Germinal center (tissue), 1 donor: Measurements from ENCODE around the gene R3HDML.
"Not testable (repeated sequence)": the region's sequence is repeated elsewhere in the genome, so short reads cannot be mapped to it uniquely, and the experiment has no call there.

Experiments
- DNase-seq: peaks from one replicate; pipeline ENCODE4 v3.0.0; 2012; ENCODE audit warnings: mixed read lengths, low spot score

R3HDML gene, protein sequence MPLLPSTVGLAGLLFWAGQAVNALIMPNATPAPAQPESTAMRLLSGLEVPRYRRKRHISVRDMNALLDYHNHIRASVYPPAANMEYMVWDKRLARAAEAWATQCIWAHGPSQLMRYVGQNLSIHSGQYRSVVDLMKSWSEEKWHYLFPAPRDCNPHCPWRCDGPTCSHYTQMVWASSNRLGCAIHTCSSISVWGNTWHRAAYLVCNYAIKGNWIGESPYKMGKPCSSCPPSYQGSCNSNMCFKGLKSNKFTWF

DNA sequence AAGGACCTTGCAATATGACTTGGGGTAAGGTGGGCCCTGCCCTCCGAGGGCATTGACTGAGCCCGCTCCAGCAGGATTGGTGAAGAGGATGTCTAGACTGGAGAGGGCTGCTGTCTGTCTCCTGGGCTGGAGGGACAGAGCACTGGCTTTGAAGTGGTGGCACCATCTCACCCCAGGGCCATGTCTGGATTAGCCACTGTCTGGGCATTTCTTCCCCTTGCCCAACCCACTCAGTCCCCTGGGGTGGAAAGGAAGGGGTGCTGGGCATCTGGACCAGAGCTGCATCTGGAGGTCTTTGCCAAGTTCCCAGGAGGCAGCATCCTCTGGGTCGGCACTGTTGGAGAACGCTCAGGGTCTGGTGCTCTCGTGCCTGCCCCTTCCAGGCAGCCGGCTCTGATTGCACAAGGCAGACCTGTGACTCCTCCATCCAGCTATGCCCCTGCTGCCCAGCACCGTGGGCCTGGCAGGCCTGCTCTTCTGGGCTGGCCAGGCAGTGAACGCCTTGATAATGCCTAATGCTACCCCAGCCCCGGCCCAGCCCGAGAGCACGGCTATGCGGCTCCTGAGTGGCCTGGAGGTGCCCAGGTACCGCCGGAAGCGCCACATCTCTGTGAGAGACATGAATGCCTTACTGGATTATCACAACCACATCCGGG lies at the start of gene R3HDML:
R3HDML (plus strand) TSS at position 319 of the 656 bp plus-strand sequence; CDS start at position 434, 115 bp downstream.
- DNase-seq: no peak

DNA sequence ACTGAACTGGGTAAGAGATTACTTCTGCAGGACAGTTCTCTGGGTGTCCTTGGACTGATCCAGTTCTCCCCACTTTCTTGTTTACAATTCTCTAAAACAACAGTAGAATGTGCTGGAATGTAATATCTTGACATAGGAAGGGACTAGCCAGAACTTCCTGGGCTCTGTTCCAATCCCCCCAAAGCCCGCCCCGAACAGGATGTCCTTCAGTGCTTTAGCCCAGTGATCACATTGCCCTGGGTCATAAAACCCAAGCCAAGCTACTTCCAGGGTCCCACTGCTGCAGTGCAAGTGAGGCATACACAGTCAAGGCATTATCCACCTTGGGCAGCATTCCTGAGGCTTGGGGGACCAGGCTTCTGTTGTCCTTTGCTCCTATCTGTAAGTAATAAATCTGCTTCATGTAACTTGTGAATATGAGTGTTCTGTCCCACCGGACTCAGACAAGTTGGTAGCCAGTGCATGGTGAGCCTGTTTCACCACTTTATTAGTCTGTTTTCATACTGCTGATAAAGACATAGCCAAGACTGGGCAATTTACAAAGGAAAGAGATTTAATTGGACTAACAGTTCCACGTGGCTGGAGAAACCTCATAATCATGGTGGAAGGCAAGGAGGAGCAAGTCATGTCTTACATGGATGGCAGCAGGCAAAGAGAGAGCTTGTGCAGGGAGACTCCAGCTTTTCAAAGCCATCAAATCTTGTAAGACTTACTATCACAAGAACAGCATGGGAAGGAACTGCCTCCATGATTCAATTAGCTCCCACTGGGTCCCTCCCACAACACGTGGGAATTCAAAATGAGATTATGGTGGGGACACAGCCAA lies 49.4 kb upstream of the R3HDML start:
- DNase-seq: no peak

DNA sequence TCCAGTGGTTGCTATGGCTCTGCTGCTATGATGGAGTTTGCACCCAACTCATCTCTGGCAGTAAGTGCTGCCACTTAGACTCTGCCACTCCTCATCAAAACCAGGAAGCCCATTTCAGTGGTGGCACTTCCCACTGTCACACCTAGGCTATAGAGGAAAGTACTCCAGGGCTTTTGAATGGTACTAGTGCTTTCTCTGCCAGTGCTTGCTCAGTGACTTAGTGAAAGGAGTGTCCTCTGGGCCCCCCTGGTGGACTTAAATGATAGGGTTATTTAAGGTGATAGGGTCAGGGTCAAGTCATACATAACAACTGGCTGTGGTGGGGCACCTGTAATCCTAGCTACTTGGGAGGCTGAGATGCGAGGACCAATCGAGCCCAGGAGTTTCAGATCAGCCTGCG lies 48.6 kb upstream of the R3HDML start:
- no peak for DNase-seq

DNA sequence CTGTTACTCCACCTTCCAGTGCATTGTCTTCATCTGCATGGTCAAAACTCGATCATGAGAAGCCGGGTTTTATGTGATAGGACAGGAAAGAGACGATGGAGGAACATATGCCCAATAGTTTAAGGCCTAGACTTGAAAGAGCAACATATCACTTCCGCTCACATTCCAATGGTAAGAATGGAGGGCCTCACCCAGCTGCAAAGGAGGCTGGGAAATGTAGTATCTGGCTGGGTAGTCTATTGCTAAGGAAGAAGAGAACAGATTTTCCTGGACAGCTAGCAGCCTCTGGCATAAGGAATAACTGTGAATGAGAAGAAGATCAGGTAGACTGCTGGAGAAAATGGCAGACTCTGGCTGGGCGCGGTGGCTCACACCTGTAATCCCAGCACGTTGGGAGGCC lies 45.1 kb upstream of the R3HDML start:
- DNase-seq: no peak

DNA sequence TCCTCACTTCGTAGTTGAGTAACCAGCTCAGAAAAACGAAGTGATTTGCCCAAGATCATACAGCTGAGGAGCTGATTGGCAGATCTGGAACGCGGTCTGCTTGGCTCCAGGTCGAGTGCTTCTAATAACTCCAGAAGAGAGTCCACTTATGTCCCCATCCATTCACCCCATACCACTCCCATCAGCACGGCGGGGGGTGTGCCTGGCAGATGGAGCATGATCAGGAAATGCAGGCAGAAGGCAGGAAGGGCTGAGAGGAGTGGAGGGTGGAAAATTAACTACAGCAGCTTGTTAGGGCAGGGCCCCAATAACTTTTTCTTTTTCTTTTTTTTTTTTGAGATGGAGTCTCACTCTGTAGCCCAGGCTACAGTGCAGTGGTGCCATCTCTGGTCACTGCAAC lies 40.8 kb upstream of the R3HDML start:
- DNase-seq: no peak

DNA sequence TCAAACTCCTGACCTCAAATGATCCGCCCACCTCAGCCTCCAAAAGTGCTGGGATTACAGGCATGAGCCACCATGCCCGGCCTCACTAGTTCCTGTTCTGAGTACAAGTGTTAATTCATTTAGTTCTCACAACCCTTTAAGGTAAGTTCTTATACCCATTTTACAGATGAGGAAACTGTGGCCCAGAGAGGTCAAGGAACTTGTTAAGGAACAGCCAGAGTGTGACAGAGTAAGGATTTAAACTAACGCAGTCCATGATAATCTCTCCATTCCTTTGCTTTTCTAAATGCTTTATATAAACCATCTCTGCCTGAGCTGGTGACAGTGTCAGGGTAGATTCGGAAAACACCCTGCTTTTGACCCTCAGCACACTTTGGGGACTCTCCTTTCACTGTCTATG lies 39.1 kb upstream of the R3HDML start:
- DNase-seq: no peak

DNA sequence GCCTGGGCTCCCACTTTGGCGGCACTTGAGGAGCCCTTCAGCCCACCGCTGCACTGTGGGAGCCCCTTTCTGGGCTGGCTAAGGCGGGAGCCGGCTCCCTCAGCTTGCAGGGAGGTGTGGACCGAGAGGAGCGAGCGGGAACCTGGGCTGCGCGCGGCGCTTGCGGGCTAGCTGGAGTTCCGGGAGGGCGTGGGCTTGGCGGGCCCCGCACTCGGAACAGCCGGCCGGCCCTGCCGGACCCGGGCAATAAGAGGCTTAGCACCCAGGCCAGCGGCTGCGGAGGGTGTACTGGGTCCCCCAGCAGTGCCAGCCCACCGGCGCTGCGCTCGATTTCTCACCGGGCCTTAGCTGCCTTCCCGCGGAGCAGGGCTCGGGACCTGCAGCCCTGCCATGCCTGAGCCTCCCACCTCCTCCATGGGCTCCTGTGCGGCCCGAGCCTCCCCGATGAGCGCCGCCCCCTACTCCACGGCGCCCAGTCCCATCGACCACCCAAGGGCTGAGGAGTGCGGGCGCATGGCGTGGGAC lies 37.8 kb upstream of the R3HDML start:
- DNase-seq: not testable (repeated sequence)

DNA sequence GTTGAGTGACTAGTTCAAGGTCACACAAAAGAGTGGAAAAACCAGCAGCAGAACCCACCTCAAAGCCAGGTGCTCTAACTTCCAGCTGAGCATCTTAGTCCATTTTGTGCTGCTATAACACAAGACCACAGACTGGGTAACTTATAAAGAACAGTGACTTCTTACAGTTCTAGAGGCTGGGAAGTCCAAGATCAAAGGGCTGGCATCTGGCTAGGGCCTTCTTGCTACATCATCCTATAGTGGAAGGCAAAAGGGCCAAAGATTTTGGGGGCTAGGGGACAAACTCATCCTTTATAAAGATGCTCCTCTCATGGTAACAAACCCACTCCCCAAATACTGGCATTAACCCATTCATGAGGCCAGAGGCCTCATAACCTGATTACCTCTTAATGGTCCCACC lies 35.6 kb upstream of the R3HDML start:
- no peak for DNase-seq

DNA sequence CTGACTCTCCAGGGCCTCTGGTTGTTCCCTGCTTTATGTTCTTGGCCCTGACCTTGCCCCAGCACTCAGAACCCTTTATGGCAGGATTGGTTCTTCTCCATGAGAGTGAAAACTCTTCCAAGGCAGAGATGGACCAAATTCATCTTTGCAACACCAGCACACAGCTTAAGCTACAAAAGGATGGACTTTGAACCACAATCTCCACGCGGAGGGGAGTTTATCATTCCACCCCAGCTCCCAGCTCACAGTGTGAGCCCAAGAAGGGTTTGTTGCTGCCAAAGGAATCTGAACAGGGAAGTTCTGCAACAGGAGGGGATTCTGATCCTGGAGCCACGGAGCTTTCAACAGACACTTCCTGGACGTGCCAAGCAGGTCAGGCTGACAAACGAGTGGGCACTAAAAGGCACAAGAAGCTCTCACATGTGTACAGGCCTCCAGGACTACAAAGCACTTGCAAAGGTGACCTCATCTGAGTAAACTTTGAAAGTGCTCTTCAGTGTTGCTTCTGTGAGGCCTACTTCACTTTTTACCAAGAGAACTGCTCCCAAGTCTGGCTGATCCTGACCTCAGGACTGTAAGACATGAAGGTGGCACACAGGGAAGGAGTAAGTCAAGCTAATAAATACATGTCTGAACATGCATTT lies 34.7 kb upstream of the R3HDML start:
- no peak for DNase-seq

DNA sequence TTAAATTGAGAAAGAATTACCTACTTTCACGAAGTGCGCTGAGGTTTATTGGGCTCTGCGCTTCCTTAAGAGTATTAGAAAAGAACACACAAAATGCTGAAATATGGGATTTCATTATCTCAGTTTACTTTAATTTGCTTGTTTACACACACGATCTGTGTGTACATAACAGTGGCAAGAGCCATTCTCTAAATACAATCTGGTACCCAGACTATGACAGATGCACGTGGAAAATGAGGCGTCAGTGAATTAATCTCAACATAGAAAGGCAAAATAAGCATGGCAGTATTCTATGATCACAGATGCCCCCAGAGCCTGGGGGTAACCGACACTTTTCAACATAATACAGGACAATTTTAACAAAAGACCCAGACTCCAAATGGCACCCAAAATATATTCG lies 34.1 kb upstream of the R3HDML start:
- DNase-seq: no peak

DNA sequence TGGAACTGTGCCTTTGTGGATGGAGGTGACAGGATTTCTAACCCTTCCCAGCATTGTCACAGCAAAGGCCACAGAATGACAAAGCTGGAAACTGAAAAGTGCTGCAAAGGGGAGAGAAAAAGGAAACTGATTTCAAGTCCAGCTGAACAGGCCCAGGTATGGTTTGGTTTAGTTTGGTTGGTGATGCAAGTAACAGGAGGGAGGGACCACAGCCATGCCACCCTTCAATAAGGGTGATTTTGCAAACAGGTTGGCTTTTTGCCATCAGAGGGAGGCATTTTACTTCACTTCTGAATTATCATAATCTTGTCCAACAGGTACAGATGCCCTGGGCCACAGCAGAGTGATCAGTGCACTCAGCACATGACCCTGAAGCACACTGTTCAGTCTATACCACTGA lies 32.5 kb upstream of the R3HDML start:
- DNase-seq: no peak

DNA sequence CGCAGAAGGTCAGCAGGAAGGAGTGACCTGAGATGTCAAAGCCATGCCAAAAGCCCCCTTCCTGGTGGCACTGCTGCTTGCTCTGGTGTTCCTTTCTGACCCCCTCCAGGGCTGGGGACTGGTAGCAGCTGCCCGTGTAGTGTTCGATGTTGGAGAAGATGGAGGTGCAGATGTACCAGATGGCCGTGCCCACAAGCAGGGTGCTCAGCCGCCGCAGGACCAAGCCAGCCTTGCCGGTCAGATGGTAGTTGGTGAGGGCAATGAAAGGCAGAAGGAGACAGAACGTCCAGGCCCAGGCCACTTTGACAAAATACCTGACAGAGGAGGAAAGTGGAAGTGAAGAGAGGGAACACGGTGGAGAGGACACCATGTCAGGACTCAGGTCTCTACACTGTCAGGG lies 29.9 kb upstream of the R3HDML start:
- DNase-seq: no peak

DNA sequence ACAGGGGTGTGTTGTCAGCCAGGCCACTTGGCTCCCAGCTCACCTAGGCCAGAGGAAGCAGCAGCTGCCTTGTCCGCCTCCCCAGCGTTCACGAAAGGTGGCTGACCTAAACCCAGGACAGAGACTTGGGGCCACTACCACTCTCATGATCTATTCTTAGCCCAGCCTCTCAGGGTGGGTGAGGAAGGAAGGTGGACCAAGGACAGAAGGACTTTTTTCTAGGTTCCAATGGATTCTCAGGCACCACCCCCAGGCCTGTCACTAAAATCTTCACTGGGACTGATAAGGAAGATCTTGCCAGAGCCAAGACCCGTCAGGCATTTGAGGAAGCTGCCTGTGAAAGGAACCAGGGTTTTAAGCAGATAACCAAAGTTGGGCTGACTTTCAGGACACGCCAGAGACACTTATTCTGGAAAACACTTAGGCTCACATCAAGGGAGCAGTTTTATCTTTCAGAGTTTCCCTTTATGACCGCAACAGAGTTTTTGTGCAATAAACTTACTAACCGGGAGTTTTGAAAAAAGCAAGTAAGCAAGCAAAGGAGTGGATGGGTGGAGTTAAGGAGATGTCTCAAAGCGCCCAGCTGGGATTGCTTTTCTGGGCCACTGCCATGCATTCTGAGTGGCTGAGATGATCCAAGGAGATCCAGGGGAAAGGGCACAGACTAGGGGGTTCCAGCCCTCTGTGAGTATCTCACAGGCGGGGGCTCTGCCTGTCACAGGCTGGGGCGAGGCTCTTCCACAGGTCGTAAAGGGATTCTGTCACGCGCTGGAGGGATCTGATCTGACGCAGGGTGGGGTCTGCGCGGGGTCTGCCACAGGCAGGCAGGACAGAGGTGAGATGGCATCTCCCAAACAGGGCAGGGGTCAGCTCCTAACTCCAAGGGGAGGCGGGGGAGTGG lies 26.8 kb upstream of the R3HDML start:
- peak; percentile 13 for DNase-seq

DNA sequence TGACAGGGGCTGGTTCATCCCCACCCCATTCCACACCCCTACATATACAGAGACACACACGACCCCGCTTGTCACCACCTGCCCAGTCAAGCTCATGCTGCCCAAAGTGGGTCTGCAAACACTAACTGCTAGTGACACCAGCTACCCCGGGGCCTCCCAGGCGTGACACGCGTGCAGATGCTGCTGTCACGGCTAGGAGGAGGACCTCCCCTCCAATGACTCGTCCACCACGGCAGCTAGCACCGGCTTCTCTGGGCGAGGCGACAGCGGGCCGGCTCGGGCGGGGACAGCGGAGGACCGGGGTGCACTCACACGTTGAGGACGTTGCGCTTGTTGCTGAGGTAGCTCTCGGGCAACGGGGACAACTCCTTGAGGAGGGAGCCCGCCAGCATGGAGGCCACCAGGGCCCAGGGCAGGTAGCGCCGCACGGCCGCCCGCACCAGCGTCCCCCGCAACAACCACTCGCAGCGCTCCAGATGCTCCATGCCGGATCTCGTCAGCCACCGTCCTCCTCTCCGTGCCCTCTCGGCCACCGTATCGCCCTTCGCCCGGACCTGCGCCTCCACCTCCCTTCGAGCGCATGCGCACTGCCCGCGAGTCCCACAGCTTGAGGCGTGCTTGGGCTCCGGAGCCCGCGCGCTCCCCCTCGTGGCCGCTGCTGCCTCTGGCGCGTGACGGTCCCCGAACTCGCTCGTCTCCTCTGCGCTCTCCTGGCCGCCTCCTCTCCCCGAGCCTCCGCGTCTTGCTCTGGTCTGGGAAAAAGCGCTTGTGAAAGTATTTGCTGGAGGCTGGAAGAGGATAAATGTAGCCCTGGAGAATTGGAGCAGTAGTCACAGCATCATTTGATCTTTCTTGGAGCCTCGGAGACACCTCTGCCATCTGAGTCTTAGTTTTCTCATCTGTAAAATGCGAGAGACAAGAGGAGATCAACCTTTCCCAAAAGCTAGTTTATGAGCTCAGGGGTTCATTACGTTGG lies 25.9 kb upstream of the R3HDML start, which contains the start of gene FITM2:
FITM2 (minus strand) TSS at position 539 of the 976 bp plus-strand sequence; CDS start at position 485, 54 bp downstream.
- peak; percentile 98 for DNase-seq

DNA sequence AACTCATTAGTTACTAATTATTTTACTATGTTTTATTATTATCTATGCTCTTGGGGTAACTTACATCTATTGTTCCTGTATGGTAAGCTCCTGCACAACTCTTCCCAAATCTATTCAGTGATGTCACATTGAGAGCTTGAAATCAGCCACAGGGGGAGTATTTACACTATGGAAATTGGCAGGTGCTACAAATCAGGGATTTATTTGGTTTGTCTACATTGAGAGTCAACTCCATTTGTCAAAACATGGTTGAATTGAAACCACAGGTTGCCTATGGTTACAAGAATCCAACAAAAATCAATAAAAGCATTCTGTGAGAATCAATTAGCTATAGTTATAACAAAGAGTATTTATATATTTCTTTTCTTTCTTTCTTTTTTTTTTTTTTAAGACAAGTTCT lies 22.0 kb upstream of the R3HDML start:
- DNase-seq: no peak

DNA sequence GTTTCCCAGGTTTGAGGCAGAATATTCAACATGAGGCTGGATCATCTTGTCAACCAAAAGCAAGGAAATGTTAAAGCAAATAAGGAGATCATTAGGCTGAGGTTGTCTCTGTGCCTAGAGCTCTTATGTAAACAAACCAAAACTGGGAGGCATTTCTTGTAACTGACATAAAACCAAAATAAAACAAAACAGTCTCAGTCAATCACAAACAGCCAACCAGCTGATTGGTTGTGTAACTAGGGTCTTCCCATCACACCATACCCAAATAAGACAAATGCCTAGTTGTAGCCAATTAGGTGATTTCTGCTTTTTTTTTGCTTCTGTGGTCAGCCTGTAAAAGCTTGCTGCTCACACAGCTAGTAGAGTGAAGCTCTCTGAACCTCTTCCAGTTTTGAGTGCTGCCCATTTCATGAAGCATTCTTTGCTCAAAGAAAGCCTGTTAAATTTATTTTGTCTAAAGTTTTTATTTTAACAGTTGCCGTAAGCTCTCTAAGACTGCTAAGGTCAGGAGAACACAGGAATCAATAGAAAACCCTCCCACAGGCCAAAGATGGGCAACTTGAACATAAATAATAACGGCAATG lies 16.9 kb upstream of the R3HDML start:
- DNase-seq: no peak

DNA sequence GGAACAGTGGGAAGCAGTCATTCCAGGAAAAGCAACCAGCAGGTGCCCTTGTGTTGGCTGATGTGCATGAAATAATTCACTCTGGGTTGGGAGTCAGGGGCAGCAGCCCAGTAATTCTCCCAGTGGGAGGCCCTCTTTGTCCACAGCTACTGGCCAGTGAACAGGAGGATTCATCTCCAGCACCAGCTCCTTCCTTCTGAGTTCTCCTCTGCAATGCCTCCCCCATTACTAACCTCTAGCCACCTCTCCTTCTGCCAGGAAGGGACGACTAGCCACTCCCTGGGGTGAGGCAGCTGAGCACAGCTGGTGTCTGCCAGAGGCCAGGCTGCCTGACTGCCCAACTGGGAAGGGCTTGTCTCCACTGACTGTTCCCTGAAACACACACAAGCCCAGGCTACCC lies 12.5 kb upstream of the R3HDML start:
- DNase-seq: no peak

DNA sequence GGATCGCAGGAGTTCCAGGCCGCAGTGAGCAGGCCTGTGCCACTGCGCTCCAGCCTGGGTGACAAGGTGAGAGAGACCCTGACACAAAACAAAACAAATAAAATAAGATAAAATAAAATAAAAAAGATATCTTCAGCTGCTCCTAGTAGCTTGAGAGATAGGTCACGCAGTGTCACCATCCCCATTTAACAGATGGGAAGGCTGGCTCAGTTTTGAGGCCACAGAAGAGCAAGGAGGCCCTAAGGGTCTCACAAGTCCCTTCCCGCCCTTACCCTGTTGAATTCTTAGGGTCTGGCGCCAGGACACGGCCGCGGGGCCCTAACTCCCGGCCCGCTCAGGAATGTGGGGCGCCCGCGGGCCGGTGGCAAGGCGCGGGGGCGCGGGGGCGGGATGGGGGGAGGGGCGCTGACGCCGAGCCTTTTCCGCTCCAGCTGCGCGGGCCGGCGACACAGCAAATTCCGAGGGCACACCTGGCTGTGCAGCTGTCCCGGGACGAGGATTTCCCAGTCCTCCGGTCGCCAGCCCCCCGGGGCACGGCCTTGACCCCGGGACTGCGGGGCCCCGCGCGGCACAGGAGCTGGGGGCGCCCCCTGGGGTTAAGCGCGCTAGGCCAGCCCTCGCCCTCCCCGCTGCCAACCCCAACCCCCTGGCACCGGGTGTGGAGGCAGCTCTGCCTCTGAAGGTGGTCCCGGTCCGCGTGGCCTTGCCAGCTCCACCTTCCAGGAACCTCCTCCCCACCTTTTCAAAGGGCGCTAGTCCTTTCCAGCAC lies 10.3 kb upstream of the R3HDML start:
- no peak for DNase-seq

DNA sequence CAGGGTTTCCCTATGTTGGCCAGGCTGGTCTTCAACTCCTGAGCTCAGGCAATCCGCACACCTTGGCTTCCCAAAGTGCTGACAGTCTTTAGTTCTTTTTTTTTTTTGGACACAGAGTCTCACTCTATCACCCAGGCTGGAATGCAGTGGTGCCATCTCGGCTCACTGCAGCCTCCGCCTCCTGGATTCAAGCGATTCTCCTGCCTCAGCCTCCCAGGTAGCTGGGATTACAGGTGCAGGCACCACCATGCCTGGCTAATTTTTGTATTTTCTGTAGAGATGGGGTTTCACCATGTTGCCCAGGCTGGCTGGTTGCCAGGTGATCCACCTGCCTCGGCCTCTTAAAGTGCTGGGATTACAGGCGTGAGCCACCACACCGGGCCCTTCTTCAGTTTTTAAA lies 9.1 kb upstream of the R3HDML start:
- not testable (repeated sequence) for DNase-seq
